Inflammatory macrophage treated with lipopolysaccharide for 4 hours (primary cell): ENCODE data around the gene GLYAT.
A peak's percentile ranks its signal among the peaks of the same experiment; 100 is the strongest.
"Not testable (repeated sequence)": the region's sequence is repeated elsewhere in the genome, so short reads cannot be mapped to it uniquely, and the experiment has no call there.

Experiments
- DNase-seq: peaks from one replicate; pipeline ENCODE4 v3.0.0-alpha.2; 2020

GLYAT gene

DNA sequence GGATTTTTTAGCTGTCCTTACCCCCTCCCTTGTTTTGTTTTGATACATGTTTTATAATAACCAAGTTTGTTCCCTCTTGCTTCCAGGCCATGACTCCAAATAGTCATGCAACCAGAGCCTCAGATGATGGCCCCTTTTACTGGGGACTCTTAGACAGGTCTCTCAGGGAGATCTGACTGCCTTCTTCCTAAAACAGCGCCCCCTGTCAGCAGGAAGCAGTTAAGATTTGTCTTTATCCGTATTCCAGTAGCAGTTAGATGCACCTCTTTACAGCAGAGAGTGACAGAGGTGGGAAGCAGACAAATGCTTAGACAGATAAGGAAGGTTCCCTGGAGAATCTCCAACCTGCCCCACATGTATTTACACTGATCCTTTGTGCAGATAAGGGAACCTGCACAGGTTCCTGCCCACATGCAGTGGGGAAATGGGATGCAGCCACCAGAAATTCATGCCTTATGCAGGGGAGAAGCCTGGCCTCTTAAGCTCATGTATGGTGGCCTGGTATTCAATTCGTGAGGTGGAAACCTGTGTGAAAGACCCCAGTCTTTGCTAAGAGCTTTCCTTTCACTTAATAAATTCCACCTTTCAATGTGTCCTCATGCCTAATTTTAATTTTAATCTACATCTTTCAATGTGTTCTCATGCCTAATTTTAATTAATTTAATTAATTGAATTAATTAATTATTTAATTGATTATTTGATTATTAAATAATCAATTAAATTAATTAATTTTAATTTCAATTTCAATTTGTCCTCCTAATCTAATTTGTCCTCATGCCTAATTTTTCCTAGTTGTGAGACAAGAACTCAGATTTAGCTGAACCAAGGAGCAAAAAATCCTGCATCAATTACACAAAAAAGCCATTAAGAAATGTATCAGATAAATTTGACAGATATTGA lies 11.5 kb upstream of the GLYAT start:
- no peak for DNase-seq

DNA sequence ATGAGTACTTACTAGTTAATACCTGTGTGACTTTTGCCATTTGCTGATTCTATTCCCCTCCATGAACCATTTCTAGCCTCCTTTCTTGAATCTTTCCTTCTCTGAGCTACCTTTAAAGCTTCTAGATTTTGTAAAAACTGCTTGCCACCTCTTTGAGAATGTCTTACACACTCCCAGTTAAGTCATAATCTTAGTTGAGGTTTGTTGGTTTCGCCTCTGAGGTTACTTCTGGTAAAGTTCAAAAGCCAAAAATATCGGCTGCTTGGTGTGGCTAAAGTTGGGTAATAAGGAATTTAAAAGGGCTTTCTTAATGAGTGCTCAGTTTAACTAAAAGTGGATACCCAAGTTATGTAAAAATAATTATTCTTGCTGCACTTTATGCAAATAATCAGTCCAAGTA lies 10.4 kb upstream of the GLYAT start:
- DNase-seq, result no peak

DNA sequence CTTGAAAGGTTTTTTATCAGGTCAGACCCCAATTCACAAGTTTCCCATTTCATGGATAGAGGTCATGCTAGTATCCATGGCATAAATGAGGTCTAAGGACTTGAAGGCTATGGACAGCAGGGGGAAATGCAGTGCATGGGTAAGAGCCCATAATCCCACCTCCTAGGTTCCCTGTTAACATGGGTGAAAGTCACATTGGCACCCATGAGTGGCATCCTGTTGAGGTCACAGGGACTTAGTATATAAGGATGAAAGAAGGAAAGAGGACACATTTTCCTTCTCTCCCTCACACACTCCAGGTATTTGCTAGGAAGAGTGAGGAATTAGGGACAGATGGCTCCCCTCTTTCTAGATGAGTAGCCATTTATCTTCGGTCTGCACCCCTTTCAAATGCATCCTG lies 9.4 kb upstream of the GLYAT start:
- DNase-seq, result no peak

DNA sequence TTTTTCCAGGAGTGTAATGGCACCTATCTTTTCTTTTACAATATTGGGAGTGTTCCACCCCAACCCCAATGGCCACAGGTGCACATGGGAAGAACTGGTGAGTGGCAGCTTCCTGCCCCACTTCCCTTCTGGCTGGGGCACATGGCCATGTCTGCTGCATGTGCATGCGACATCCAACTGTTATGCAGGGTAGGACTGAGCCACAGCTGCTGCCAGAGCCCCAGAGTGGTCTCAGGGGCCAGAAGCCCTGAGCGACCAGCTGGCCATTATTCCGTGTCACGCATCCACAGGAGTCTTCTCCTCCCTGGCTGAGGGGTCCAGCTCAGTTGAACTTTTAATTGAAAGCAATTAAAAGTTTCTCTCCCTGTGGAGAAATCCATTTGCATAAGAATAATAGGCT lies 8.7 kb upstream of the GLYAT start:
- no peak for DNase-seq

- no peak for DNase-seq
Observed at GRCh38 chr11:58739725-58740430, 8.1 kb upstream of the GLYAT start.

DNA sequence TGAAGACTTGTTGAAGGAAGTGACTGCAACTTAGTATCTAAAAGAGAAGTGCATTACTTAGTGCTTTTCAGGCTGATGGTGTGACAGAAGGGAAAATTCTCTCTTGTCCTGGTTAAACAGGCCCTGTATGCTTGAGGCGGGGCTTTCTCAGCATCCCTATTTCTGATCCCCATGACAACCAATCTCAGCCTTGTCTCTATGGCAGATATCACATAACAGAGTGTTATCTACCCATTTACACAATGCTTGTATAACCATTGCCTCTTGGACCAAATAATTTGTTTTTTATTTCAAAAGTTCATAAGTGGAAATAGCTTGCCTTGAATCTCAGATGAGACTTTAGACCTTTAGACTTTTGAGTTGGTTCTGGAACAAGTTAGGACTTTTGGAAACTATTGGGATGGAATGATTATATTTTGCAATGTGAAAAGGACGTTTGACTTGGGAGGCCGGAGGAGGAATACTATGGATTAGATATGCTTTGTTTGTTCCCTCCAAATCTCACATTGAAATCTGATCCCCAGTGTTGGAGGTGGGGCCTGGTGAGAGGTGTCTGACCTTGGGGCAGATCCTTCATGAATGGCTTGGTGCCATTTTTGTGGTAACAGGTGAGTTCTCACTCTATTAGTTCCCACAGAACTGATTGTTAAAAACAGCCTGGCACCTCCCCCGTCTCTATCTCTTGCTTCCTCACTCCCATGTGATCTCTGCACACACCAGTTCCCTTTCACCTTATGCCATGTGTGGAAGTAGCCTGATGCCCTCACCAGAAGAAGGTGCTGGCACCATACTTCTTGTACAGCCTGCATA lies 3.1 kb upstream of the GLYAT start:
- DNase-seq, result no peak

DNA sequence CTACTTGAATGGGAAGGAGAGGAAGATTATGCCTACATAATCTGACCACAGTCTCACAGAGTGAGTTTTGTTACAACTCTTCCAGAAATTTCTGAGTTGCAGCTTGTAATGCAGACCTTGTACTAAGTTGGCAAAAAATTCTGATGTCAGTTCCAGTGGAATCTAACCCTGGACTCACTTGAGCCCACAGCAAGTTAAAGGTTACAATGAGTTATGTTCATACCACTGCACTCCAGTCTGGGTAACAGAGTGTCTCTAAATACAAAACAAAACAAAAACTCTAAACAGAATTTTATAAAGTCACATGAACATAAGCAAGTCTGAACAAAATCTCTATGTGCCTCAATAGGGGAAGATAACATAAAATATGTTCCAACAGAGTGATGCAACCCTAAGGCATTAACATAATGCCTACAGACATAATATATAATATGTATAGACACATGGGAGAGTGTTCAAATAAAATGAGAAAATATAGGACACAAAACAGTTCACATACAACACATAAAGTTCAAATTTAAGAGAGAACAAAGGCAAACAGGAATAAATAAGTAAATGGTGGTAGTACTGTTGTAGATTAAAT lies 1.1 kb downstream of the GLYAT start:
- DNase-seq, result no peak

DNA sequence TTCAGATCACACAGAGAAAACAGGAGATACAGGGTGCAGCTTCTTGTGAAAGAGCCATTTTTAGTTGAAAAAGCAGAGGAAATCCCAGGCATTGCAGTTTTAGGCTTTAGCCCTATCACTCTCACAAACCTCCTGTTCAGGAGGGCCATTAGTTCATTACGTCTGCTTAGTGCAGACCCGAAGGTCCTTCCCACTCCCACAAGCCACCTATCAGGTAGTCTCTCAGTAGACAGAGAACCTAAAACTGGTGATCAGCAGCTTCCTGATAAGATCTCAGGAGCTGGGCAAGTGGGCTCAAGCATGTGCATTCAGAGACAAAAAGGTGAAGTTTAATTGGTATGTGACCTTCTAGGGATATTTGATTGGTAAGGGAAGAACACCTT lies 4.3 kb downstream of the GLYAT start:
- no peak for DNase-seq

DNA sequence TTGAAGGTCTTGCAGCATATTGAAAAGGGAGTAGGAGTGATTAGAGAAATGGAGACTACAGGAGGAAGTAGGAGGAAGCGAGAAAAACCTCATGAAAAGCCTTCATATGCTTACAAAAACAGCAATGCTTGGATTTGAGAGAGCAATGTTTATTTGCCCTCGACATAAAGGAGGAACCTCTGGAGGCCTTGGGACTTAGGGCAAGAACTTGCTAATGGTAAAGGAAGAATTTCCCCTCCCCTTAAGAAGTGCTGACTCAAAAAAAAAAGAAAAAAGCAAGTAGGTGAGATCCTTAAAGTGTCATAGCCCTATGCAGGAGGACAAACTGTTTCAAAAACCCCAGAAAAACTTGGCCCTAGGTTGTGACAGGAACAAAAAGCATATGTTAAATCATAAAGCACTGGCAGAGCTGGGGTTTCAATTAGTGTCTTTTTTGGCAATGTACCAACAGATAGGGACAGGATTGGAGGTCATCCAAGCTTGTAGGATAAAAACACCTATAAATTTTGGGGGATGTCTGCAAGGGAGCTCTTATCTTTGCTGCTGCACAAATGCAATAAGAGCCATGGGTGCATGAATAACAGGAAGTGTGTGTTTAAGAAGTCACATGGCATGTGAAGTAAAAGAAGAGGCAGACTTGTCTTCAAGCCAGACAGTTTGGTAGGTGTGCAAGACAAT lies 4.9 kb downstream of the GLYAT start:
- DNase-seq, result peak; percentile 68

DNA sequence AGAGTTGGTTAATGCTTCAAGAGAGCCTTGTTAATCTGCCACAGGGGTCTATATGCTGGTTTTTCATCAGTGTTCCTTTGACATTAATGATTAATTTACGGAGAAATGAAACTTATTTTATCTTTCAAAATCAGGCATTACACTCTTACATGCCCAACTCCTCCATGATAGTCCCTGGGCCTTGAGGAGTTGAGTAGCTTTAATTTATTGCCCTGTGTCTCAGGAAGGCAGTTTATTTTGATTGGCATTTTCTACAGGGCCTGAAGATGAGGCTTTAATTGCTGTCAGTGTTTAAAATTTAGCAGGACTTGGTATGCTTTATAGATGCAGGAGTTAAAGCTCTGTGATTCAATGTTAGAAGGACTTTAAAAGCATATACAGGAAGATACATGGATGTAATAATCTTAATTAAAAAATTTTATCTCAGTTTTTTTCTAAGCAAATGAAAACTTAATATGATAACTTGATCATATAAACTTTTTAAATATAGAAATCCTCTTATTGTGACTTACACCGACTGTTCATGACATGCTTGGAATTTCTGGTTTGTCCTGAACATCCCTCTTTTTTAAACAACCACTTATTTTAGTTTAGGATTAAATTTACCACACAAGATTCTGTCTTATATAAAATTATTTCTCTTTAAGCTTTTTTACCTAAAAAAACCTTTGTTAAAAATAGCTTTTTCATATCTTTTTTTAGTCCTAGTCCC lies 12.2 kb downstream of the GLYAT start:
- DNase-seq, result no peak

GRCh38 chr11:58712531-58712930 lies 19.2 kb downstream of the GLYAT start:
- DNase-seq, result no peak

DNA sequence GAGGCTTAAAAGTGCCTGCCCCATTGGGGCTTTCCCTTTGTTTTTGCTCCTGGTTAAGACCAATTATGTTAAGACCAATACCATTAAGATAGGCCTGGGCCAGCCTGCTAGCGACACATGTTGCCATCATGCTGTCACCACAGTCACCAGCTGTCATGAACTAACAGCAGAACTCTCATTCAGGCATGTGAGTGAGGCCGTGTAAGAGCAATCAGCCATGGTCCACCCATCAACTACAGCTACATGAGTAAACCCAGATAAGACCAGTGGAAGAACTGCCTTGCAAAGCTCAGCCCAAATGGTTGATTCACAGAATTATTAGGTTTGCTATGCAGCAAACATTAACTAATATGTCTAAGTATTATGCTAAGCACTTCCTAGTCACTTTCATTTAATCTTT lies 19.9 kb downstream of the GLYAT start:
- DNase-seq, result no peak

DNA sequence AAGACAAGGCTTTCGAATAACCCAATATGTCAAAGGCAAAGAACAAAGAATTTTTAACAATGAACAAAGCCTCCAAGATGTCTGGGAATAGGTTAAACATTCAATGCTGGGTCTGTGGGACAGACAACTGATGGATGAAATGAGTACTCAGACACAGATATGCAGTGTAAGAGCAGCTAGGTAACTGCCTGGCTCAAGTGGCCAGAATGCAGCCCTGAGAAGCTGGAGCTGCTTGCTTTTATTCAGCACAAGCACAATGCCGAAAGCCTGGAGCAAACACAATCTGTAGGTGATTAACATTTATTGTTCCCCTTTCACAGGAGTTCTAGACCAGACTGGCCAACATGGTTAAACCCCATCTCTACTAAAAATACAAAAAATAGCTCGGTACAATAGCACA lies 24.0 kb downstream of the GLYAT start:
- DNase-seq, result no peak

GRCh38 chr11:58696825-58697224 lies 34.9 kb downstream of the GLYAT start:
- DNase-seq, result not testable (repeated sequence)

GRCh38 chr11:58693026-58693425 lies 38.7 kb downstream of the GLYAT start:
- DNase-seq, result no peak

DNA sequence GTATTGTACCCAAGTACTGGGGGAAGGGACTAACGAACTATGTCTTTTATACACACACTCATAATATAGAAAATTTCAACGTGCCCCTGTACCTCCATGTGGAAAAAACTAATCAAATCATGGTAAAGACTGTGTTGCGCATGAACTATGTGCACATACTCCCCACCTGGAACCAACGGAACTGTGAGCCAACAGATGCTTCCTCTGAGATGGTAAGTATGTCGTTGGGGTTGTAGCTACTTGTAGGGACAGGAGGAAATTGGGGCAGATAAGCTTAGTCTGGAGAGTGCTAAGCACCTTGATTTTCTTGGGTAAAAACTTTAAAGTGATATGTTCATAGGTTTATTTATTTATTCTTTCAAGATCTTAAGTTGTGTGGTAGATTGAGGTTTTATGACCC lies 40.1 kb downstream of the GLYAT start:
- no peak for DNase-seq

DNA sequence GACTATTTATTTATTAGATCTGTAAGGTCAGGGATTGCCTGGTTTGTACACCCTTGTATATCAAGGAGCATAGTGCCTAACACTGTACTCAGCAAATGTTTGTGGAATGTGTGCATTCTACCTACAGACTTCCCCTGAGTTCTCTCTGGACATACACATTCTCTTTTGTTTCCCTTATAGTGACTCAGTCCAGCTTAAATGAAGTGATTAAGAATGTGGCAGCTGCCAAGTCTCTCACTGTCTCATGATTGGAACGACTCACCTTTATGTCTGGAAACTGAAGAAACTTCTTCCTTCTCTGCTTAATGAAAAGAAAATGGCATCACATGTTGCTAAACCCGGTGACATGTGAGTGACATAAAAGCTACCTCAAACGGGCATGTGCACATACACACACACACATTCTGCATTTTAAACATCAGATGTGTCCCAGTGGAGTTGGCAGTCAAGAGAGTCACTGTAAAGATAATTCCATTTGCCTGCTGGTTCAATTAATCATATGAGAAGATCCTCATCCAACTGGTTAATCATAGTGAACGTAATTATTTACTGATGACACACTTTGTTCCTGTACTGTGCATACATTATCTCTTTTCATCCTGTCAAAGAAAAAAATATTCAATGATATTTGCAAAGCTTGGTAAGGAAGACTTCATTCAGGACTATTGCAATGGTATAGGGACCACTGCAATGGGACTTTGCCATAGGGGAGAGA lies 42.8 kb downstream of the GLYAT start:
- peak; percentile 60 for DNase-seq

- no peak for DNase-seq
Observed at GRCh38 chr11:58685973-58686722, 45.6 kb downstream of the GLYAT start.

DNA sequence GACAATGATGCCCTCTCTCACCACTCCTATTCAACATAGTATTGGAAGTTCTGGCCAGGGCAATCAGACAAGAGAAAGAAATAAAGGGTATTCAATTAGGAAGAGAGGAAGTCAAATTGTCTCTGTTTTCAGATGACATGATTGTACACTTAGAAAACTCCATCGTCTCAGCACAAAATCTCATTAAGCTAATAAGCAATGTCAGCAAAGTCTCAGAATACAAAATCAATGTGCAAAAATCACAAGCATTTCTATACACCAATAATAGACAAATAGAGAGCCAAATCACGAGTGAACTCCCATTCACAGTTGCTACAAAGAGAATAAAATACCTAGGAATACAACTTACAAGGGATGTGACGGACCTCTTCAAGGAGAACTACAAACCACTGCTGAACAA lies 49.1 kb downstream of the GLYAT start:
- not testable (repeated sequence) for DNase-seq

DNA sequence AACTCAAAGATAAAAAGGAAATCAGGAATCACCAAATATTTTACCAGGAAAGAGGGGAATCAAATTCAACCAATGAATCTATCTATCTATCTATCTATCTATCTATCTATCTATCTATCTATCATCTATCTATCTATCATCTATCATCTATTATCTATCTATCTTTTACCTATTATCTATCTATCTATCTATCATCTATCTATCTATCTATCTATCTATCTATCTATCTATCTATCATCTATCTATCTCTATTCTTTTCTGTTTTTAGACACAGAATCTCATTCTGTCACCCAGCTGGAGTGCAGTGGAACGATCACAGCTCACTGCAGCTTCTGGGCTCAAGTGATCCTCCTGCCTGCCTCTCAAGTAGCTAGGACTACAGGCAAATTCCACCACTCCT lies 54.2 kb downstream of the GLYAT start:
- not testable (repeated sequence) for DNase-seq
